SHP77 (cell line): ENCODE results near the gene ASB18.
"Not testable (repeated sequence)": the region's sequence is repeated elsewhere in the genome, so short reads cannot be mapped to it uniquely, and the experiment has no call there.

ENCODE experiments used
- DNase-seq, 2 experiments: peaks; one replicate each; lab custom pipeline; 2025; lab: John Stamatoyannopoulos, UW

The ASB18 gene, protein sequence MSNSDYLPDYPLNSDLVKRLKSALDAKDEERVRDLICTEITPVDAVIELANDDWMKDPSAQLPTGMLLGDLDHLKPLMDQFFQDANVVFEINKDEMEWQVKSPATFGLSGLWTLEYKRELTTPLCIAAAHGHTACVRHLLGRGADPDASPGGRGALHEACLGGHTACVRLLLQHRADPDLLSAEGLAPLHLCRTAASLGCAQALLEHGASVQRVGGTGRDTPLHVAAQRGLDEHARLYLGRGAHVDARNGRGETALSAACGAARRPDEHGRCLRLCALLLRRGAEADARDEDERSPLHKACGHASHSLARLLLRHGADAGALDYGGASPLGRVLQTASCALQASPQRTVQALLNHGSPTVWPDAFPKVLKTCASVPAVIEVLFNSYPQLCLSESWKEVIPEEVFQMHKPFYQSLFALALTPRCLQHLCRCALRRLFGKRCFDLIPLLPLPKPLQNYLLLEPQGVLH

DNA sequence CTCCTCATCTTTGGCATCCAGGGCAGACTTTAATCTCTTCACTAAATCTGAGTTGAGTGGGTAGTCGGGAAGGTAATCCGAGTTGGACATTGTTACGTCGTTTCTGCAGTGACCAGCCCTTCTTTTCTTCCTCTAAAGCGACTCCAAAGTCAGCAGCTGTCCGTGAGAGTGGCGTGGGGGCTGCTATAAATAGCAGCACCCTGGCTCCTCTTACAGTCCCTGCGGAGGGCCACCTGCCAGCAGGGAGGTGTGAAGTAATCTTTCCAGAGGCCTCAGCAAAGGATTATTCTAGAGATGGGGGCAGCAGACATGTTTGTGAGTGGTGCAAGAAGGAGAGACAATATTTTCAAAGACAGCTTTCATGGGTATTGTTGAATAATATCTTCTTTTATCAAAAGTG, at the start of gene ASB18:
ASB18 (minus strand) TSS at position 151 of the 400 bp plus-strand sequence; CDS start at position 90, 61 bp downstream.
- peak; percentile 46 to 86 for DNase-seq

DNA sequence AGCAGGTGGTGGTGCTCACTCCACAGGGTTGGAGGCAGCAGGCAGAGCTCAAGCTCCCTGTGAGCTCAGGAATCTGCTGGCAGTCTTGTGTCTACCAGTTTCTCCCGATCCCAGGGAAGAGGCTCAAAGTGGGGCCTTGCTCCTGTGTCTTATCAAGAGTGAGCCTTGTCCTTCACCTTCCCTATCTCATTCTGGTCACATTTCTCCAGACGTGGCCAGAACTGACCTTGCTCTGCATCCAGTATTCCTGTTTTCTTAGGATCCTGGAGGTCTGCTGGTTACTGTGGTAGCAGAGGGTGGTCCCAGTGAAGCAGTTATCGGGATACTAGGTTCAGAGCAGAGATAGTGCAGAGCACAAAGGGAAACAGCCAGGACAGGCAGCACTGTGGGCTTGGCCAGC, 47.1 kb upstream of the ASB18 start:
- DNase-seq: no peak

DNA sequence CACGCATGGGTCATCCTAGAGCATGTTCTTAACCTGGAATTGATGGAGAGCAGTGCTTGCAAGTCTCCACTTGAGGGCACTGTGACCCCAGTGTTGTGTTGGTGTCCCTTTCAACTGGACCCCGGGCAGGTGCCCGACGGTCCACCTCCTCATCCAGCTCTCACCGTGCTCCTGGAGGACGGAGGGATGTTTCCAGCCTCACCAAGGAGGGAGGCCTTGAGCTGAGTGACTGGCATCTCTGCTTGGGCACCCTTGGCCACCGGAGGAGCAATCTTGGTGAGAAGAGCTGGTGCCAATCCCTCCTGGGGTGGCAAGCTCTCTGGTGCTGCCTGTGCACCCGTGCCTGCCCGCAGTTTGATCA, 45.4 kb upstream of the ASB18 start:
- peak; percentile 34 to 41 for DNase-seq

DNA sequence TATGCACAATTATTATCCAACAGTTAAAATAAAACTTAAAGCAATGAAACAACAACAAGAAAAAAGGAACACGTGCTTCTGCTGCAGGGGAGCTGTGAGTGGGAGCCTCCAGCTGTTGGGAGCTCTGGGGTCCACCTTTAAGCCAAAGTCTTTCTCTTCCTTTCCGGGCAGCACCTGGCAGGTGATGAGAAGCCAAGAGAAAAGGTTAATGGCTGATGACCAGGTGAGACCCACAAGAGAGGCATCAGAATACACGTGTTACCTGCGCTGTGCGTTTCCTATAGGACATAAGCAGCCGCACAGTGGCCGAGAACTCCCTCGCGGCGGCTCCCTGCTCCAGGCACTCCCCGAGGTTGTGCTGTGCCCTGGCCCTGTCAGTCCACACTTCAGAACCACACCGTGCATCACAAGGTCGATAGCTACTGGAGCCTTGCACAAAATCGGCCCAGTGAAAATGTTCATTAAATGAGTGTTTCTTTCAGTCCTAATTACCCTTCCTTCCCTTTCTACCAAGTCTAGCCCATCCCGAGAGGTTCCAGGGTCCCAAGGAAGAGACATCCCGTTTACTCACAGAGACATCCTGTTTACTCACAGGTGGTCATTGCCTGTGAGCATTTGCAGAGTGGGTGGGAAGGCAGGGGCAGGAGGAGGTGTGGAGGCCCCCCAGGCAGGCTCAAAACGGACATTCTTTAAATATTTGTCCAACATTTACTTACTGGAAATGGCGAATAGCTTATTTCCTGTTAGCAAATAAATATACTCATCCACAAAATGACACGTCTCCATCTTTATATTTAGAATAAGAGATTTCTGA, 44.9 kb upstream of the ASB18 start:
- DNase-seq: no peak

DNA sequence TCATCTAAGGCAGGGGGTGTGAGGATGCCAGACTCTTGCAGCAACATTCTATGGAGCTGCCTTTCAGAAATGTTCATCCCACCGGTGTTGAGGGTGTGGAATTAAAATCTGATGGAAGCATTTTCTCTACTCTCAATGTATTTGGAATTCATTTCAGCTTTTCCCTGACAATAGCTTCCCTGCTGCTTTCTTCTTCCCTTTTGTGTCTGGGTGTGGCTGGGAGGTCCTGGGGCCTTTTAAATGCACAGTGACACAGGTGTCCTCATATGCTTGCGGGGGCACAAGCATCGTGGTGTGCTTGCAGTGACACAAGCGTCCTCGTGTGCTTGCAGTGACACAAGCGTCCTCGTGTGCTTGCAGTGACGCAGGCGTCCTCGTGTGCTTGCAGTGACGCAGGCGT, 43.4 kb upstream of the ASB18 start:
- no peak for DNase-seq

DNA sequence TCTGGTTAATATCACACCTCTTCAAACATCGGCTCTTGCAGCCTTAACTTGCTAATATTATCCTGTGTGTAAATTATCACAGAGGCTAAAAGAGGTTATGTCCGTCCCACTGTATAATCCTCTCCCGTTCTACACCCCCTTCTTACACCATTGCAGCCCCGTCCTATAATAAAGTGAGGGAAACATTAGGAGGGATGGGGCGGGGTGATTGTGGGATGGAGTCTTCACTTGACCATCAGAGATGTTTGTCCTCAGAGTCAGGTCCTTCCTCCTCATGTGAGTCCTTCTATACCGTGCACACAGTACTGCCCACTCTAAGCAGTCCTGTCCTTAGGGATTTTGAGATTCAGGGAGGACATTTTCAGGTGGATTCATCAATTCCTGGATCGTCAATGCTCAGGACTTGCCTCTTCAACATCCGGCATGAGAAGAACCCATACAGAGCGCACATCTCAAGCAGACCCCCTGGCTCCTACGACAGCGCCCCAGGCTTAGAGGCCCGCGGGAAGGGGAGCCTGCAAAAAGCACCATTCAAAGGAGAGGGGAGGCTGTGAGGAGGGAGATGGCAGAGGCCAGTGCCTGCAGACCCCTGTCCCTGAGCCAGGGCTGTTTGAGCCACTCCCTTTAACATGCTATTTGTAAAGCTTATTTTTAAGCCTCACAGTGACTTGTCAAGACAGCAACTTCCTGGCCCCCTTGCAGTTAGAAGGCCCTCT, 42.8 kb upstream of the ASB18 start:
- no peak for DNase-seq

DNA sequence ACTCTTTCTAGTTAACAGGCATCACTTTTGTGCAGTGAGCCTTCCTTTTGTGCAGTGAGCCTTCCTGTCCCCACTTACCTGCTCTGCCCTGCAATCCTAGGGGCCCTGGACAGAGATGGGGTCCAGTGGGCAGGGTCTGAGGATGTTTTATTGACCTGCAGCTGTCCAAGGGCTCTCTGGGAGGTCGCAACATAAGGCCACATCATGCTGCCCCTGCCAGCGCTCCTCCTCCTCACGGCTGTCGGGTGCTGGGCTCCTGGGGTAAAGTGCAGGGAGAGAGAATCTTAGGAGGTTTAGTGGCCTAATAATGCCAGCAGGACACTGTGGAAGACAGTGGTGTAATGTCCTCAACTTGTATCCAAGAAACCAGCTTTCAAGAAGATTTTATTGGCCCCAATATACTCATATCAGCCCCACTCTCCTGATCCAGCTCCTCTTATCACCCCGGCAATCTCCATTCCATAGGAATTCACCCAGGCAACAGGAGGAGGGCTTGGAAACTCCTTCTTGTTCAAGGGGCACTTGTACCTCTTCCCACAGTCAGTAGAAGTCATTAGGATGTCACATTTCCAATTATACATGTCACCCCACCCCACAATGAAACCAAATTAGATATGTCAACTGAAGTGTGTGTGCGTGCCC, 41.9 kb upstream of the ASB18 start:
- DNase-seq: no peak

DNA sequence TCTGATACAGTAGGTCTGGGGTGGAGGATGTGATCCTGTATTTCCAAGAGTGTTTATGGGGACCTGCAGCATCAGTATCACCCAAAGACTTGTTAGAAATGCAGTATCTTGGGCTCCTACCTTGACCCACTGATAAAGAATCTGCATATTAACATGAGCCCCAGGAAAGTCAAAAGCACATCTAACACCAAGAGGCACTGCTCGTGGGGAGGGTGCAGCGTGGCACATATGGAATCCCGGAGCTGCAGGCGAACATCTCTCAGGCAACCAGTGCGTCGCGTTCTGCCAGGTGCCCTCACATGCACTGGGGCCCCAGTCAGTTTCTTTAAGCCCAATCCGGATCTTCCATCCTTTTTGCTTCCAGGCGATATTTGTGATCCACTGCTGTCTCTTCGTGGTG, 41.3 kb upstream of the ASB18 start:
- no peak for DNase-seq

DNA sequence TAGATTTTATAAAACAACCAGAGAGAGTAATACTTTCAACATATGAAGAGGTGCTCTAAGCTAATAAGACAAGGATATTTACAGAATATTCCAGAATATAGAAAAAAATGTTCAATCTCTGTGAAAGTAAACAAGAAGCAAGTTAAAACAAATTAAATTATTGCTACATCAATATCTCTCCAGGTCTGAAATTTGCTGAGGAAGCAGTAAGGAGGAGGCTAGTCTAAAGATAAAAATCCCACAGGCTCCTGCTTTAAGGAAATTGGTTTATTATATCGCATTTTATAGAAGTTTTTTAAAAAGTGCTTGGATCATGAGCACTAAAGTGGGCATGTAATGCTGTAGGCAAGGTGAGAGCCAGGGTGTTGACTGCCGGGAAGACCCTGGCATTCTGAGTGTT, 39.7 kb upstream of the ASB18 start:
- no peak for DNase-seq

DNA sequence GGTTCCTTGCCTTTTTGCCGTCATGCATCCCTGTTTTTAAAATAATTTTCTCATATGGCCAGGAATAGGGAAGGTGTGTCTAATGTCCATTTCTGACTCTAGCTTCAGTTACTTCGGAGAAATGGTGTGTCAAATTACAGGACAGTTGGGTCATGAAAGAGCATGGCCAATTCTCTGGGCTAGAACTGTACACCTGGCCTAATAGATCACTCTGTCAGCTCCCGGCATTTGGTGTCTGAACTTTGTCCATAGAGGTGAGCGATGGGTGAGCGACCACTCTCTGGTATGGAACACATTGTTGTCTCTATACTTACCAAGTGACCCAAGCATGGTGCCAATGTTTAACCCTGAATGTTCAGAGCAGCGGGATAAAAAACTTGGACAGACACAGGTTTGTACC, 38.3 kb upstream of the ASB18 start:
- no peak for DNase-seq

DNA sequence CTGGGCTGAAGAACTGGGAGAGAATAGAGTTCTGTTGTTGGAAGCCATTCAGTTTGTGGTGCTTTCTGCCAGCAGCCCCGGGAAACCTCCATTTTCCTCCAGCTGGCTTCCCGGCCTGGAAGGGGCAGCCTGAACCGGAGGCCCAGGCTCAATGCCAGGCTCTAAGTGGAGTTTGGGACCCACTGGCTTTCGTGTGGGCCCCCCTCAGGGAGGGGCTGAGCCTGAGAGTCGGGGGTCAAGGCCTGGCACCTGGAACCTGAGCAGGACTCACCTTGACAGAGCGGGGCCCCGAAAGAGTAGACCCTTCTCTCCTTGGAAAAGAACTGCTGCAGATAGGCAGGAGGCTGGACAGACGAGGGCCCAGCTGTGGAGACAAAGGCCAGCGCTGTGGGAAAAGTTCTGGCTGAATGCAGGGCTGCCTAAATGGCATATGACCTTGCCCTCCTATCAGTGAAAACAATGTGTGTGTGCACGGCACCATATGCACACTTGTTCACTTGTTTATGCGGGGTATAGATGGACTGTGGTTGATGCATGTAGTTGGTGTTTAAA, 34.8 kb upstream of the ASB18 start:
- no peak for DNase-seq

DNA sequence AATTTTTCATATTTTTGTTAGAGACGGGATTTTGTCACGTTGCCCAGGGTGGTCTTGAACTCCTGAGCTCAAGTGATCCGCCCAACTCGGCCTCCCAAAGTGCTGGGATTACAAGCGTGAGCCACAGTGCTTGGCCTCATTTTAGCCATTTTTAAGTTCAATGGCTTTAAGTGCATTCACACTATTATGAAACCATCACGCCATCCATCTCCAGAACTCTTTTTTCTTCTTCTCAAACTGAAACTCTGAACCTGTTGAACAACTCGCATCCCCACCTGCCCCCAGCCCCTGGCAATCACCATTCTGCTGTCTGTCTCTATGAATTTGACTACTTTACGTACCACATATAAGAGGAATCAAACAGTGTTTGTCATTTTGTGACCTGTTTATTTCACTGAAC, 31.3 kb upstream of the ASB18 start:
- DNase-seq: no peak

DNA sequence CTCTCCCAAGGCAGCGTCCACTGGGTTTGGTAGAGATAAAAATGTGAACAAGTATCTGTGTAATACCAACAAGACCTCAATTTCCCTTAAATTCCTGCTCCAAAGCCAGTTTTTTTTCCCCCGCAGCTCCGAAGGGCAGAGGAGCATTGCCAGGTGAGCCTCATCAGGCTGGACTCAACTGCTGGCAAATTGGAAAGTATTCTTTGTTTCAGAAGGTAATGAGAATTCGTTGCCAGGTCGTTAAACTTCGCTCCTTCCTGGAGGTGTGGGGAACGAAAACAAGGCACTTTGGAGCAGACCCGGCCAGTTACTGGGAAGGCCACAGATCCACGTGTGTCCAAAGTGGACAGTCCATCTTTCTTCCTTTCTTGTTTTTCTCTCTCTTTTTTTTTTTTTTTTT, 30.4 kb upstream of the ASB18 start:
- no peak for DNase-seq

DNA sequence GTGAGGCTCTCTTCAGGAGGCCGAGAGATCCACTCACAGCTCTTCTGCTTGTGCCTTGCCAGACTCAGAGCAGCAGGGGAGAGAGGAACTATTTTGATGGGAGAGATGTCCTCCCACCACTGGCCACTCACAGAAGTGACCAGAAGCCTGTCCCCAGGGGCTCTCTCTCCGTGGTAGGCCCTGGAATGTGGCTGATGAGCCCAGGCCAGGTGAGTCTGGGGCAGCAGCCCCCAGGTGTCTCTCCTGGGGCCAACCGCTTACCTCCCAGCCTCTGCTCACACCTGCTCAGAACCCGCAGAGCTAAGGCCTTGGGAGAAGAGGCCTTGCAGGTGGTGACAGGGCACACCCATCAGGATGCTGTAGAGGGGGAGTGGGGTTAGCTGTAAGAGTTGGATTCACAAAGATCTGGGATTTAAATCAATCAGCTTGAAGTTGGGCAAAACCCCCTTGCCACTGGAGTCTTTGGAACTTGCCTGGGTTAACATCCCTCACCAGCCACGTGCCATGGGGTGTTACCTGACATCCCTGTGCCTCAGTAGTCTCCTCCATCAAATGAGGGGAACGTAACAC, 29.1 kb upstream of the ASB18 start:
- no peak for DNase-seq

DNA sequence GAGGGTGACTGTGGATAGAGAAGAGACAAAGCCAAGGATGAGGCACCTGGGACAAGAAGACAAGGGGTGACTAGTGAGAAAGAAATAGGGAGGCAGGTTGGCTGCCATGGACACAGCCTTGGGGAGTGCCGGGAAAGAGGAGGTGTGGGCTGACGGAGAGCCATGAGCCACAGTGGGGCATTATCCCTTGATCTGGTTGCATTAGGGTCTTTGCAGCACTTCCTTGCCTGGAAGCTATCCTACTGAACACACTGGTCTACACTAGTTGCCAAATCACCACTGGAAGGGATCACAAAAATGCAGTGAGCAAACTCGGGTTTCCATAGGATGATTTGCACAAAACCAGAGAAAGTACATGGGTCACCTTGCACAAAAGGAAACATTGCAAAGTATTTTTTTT, 27.7 kb upstream of the ASB18 start:
- no peak for DNase-seq

DNA sequence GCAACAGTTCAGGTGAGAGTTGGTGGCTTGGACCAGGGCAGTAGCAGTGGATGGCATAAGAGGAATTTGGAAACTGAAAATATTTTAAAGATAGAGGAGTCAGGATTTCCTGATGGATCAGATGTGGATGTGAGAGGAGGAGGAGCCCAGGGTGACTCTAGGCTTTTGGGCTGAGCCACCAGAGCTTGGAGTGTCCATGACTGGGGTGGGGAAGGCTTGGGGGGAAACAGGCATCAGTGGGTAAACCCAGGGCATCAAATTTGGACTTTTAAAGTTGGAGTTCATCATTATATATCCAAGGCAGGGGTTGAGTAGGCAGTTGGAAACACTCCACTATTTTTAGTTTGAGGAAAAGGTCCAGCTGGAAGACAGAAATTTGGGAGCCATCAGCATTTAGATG, 27.3 kb upstream of the ASB18 start:
- no peak for DNase-seq

DNA sequence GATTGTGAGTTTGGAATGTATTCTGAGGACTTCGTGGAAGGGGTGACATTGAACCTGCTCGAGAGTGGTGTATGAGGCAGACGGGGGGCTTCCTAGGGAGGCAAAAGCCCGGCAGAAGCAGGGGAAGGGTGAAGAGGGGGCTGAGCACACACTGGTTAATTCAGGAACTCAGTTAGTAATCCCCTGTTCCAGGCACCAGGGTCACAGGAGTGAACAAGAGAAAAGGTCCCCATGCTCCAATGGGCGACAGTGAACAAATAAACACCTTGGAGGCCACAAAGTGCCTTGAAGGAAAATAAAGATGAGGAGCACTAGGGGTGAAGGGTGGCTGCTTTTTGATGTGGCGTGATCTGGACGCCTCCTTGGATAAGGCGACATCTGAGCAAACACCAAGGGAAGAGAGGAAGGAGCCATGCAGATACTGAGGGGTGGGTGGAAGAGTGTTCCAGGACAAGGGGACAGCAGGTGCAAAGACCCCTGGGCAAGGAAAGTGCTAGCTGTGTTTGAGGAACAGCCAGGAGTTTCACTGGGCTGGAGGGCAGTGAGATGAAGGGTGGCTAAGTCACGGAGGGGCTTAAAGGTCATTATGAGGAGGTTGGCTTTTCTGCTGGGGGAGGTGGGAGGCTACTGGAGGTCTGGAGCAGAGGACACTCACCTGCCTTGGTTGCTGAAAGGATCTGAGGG, 26.7 kb upstream of the ASB18 start:
- no peak for DNase-seq

DNA sequence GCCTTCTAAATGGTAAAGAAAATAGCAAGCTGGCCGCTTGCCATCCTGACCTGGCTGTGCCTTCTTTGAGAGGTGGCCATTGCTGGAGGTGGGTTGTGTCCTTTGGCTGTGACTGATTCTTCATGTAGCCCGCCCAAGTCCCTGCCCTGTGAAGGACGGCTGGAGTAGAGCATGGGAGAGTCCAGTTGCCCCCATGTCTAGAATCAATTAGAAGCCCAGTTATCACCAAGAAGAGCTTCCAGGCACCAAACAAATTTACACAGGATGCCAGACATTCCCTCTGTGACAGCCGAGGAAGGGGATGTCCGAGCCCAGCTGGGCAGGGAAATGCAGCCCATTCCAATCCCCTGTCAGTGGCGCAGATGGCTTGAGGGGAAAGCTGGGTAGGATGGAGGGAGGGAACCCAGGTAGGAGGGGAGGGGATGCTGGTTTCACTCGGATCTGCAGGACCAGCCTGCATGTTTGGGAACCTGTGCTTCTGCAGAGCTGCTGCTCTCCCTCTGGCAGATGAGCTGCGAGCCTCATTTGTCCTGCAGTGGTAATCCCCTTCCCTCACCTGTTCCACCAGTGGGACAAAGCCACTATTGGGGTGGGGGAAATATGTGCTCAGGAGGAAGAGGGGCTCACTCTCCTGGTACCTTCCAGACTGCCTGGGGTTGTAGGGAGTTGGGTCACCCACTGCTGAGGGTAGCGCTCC, 25.7 kb upstream of the ASB18 start:
- no peak for DNase-seq

DNA sequence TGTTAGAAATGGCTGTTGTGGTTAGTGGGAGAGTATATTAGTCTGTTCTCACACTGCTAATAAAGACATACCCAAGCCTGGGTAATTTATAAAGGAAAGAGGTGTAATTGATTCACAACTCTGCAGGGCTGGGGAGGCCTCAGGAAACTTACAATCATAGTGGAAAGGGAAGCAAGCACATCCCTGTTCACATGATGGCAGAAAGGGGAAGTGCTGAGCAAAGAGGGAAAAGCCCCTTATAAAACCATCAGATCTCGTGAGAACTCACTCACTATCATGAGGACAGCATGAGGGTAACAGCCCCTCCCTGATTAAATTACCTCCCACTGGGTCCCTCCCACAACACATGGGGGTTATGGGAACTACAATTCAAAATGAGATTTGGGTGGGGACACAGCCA, 24.2 kb upstream of the ASB18 start:
- DNase-seq: not testable (repeated sequence)

DNA sequence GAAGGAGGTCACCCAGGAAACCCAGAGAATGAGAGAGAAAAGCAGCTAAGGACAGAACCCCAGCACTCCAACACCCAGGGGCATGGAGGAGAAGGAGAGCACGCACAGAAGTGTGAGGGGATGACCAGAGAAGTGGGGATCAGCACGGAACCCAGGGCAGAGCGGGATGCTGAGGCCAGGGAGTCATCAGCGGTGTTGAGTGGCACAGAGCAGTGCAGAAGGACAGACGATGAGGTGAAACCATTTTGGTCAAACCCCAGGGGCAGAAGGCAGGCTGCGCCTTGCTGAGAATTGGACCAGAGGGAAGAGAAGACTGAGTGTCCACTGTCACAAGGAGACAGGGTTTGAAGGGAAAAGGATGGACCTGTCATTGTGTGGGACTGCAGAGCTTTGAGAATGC, 23.4 kb upstream of the ASB18 start:
- no peak for DNase-seq
